ENCODE data around the gene GJC2.
"Not testable (repeated sequence)": the region's sequence is repeated elsewhere in the genome, so short reads cannot be mapped to it uniquely, and the experiment has no call there.

The GJC2 gene

DNA sequence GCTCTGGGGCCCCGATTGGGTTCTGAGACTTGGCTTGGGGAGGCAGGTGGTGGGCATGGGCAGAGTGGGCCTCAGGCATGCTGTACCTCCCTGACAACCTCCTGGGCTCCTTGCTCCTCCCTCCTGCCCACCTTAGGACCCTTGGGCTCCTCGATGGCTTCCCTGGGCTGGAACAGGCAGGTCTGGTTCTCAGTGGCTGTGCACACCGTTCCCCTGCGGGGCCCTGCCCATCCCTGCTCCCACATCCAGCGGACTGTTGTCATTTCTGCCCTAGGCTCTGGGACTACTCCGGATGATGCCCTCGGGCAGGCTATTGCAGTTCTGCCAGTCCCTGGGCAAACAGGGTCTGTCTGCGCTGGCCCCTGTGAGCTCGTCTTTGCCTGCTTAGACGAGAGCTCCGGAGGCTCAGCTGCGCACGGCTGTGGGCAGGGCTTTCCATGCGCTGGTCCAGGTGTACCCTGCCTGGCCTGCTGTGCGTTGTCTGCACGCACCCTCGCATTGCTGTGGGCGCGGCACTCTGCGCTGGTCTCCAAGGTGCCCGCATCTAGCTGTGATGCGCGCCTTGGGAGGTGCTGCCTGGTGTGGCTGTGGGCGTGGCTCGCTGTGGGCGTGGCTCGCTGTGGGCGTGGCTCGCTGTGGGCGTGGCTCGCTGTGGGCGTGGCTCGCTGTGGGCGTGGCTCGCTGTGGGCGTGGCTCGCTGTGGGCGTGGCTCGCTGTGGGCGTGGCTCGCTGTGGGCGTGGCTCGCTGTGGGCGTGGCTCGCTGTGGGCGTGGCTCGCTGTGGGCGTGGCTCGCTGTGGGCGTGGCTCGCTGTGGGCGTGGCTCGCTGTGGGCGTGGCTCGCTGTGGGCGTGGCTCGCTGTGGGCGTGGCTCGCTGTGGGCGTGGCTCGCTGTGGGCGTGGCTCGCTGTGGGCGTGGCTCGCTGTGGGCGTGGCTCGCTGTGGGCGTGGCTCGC, 24.1 kb downstream of the GJC2 start:
- not testable (repeated sequence) for DNase-seq (ENCODE audit: low read depth in 2 of 2)

DNA sequence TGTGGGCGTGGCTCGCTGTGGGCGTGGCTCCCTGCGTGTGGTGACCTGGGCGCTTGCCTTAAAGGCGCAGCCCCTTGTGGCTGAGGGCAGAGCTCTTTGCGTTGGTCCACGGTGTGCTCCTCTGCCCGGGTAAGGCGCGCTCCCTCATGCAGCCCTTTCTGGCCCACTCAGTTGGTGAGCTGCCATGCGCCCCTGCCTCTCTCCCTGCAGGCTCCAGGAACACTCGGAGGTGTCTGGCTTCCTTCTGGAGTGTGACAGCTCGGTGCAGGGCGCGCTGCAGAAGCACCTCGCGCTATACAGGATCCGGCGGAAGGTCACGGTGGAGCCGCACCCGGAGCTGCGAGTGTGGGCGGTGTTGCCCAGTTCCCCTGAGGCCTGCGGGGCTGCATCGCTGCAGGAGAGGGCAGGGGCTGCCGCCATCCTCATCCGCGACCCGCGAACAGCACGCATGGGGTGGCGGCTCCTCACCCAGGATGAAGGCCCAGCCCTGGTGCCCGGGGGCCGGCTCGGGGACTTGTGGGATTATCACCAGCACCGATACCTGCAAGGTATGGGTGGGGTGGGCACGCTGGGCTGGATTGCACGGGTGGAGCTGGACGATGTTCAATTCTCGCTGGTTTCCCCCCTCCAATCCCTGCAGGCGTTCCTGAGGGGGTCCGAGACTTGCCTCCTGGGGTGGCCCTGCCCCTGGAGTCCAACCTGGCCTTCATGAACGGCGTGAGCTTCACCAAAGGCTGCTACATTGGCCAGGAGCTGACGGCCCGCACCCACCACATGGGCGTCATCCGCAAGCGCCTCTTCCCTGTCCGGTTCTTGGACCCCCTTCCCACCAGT, 25.0 kb downstream of the GJC2 start:
- DNase-seq (ENCODE audit: low read depth in 2 of 2): no peak

DNA sequence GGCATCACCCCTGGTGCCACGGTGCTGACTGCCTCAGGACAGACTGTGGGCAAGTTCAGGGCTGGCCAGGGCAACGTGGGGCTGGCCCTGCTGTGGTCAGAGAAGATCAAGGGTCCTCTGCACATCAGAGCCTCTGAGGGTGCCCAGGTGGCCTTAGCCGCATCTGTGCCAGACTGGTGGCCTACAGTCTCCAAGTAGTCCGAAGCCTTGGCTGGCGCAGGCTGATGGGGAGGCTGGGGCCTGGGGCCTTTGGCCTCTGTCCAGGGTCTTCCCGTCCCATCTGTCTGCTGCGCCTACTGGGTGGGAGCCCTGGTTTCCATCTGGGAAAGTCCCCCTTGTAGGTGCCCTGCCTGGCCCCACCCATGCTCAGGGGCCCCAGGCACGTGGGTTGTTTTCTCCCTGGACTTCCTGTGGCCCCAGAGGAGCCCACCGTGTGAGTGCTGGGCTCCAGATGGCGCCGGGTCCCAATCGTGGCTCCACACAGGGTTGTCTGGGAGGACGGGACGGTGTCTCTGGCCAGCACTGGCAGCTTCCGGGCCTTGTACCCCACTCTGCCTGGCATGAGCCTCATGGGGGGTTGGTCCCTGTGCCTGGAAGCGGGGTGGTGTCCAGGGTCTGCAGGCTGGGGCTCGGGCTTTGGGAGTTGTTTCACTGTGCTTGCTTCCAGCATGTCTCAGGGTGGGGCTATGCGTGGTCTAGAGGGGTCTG, 25.7 kb downstream of the GJC2 start:
- no peak for DNase-seq (ENCODE audit: low read depth in 2 of 2)

DNA sequence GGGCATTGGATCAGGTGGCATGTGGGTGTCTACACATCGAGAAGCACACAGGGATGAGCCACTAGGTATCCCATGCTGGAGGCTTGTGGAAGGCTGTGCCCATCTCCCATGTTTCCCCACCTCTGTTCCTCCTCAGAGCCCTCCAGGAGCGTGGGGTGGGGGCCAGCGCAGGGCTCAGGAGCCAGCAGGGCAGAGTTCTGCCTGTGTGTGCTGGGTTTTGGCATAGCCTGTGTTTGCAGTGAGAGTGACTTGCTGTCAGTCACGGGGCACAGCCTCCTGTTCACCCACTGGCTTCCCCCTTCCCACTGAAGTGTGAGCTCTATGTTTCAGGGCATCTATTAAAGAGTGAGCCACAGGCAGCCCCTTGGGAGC, 26.3 kb downstream of the GJC2 start:
- DNase-seq (ENCODE audit: low read depth in 2 of 2): no peak

DNA sequence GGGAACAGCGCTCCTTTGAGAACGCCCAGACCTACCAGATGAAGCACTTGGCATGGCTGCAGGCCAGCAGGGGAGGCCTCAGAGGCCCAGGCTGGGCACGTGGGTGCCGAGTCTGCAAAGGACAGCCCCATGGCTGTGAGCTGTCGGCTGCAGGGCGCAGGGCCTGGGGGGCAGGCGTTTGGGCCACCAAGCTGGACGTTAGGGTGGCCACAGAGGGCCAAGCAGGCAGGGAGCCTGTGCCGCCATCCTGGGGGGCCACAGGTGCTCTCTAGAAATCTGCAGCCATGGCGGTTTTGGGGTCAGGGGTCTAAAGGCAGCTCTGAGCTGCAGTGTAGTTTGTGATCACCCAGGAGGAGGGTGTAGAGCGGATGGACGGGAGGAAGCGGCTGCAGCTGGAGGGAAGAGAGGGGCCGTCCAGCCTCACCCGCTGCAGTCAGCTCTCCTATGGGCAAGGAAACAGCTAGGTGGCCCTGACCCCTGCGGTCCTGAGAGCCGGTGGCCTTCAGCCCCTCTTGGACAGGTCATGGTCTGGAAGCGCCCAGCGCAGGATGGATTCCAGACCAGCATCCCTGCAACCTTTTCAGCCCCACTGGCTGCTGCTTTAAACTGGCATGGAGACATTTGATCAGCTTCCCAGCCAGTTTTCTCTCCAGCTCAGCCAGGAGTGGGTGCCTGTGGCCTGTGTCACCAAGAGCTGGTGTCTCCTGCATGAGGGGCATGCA, 26.9 kb downstream of the GJC2 start:
- no peak for DNase-seq (ENCODE audit: low read depth in 2 of 2)

DNA sequence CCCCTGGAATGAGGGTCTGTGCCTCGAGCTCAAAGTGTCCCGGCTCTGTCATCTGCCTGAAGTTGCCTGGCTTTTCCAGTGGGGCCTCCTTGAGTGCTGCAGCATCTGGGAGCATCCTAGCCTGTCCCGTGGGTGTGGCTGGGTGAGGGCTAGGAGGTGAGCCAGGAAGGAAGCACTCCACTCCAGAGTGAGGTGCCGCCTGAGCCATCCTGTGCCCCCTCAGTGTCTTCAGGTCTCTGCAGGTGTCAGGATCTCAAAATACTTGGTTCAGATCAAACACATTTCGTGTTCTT, 27.4 kb downstream of the GJC2 start:
- no peak for DNase-seq (ENCODE audit: low read depth in 2 of 2)

DNA sequence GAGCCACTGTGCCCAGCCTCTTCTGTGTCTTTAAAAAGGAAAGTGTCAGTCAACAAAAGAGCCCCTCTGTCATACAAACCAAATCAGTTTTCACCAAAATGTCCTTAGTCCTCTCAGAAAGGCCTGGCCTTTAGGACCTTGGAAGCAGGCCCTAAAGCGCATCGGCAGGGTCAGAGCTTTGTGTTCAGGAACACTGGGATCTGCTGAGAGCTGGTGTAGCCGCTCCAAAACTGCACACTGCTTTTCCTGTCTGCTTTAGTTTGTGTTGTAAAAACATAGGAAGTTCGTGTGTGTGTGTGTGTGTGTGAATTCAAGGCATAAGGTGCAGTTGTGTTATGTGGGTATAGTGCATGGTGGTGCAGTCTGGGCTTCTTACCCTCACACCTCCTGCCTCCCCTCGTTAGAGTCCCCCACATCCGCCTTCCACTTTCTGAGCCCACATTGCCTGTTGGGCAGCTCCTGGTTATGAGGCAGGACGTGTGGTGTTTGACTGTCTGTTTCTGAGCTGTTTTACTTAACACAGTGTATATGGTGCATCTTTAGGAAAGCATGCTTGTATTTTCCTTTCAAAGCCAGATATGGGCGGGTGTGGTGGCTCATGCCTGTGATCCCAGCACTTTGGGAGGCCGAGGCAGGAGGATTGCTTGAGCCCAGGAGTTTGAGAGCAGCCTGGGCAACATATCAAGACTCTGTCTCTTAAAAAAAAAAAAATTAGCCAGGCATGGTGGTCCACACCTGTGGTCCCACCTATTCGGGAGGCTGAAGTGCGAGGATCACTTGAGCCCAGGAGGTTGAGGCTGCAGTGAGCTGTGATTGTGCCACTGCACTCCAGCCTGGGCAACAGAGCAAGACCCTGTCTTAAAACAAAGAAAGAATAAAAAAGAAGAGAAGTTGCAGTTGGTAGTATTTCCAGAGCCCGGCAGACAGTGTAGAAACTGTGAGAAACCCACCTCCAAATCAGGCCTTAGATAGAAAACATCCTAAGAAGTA, 28.3 kb downstream of the GJC2 start:
- no peak for DNase-seq (ENCODE audit: low read depth in 2 of 2)

DNA sequence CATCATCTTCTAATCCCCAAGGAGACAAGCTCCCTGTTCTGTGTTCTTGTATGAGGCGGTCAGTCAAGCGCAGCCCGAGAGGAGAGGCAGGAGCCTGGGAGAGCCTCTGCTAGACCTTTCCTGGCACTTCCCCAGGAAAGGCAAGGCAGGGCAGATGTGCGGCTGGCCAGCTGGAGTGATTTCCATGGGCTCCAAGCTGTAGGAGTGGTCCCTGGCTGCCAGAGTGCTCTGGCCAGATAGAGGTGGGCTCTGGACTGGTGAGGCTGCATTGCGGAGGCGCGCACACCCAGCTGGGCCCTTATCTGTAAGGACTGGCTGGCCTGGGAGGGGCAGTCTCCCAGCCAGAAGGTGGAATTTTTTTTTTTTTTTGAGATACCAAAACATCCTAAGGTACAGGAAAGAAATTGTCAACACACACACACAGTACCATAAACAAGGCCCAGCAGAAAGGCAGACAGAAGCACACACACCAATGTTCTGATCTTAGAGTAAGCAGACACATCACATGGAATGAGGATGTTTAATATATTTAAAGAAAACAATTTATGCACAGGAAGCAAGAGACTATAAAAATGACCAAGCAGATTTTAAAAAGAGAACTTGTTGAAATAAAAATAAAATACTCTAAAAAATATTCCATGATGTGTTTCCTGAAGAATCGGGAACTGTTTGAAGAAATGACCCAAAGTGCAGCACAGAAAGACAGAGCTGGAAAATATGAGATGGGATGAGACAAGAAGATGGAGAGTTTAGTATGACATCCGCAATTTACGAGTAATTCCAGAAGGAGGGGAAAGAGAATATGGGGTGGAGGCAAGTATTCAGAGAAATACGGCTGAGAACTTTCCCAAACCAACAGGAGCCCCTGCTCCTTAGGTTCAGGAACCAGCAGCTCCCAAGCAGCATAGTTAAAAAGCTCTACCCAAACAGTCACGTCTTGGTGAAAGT, 29.3 kb downstream of the GJC2 start:
- DNase-seq (ENCODE audit: low read depth in 2 of 2): no peak

DNA sequence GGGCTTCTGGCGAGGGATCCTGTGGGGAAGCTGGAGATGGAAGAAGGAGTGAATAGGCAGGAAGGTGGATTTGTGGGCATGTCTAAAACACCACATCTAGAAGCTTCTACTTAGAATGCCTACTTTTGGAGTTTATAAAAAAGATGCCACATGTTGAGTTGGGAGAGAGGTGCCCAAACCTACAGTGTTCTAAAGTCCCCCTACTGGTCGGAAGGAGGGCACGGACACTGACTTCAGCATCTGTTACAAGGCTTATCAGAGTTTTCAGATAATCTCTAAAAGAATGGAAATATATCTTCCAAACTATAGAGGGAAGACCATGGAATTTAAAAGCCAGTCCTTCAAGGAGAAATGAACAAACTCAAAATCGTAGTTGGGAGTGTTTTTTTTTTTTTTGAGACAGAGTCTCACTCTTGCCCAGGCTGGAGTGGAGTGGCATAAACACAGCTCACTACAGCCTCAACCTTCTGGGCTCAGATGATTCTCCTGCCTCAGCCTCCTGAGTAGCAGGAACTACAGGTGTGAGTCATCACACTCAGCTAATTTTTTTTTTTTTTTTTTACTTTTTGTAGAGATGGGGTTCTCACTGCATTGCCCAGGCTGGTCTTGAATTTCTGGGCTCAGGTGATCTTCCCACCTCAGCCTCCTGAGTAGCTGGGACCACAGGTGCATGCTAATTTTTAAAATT, 30.7 kb downstream of the GJC2 start:
- no peak for DNase-seq (ENCODE audit: low read depth in 2 of 2)

DNA sequence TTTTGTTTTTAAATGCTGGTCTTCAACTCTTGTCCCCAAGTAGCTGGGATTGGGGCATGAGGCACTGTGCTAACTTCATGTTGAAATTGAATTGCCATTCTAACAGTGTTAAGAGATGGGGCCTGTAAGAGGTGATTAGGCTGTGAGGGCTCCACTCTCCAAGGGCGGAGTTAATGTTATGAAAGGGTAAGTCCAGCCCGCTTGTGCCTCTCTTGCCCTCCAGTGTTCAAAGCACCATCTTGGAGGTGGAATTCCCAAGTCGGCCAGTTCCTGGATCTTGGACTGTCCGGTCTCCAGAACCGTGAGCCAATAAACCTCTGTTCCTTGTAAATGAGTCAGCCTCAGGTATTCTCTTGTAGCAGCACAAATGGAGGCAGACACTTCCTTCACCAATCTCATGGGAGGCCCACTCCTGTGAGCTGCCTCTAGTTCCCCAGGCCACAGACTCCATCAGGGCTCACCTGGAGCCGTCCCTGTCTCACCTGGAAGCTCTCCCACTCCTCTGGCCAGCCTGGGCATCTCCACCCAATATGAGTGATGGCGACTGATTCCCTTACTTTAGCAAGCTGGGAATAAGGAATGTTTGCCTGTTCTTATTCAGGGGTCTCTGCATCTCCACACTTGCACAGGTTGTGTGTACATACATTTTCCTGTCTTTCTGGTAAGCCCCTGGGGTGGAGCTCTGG, 31.4 kb downstream of the GJC2 start:
- DNase-seq (ENCODE audit: low read depth in 2 of 2): no peak

DNA sequence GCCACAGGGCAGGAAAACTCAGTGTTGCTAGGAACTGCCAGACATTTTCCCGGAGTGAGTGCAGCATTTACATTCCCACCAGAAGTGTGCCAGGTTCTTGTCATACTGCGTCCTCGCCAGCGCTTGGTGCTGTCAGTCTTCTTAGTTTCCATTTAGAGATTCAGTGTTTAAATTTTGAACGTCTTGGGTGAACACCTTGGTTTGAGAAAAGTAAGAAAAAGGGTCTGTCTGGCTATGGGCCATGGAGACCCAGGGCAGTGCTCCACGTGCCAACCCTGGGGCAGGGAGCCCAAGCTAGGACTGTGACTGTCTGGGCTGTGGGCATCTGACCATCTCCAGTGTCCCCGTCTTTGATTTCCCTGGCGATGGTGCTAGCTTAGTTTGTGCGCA, 31.9 kb downstream of the GJC2 start:
- DNase-seq (ENCODE audit: low read depth in 2 of 2): no peak

DNA sequence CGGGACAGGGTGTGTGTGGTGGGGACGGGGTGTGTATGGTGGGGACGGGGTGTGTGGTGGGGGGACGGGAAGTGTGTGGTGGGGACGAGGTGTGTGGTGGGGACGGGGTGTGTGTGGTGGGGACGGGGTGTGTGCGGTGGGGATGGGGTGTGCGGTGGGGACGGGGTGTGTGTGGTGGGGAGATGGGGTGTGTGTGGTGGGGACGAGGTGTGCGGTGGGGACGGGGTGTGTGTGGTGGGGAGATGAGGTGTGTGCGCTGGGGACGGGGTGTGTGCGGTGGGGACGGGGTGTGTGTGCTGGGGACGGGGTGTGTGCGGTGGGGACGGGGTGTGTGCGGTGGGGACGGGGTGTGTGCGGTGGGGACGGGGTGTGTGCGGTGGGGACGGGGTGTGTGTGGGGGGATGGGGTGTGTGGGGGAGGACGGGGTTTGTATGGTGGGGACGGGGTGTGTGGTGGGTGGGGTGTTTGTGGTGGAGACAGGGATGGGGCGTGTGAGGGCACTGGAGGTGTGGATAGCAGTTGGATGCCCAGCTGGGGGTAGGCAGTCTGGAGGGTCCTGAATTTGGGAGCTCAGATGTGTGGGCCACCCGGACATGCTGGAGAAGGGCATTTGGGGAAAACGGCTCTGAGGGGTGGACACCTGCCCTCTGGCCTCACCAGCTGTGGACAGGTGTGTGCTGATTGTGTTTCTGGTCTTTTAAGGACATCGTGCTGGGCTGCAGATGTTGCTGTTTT, 32.7 kb downstream of the GJC2 start:
- no peak for DNase-seq (ENCODE audit: low read depth in 2 of 2)

DNA sequence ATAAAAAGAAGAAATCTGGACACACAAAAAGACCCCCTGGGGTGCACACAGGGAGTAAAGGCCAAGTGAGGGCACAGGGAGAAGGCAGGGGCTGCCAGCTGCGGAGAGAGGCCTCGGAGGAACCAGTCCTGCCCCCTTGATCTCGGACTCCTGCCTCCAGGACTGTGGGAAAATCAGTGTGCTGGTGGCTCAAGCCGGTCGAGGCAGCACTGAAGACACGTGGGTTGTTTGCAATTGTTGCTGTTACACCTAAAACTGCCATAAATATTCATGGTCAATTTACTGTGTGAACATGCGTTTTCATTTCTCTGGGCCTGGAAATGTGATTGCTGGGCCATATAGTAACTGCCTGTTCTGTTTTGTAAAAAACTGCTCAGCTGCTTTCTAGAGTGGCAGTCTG, 34.4 kb downstream of the GJC2 start:
- DNase-seq (ENCODE audit: low read depth in 2 of 2): no peak

DNA sequence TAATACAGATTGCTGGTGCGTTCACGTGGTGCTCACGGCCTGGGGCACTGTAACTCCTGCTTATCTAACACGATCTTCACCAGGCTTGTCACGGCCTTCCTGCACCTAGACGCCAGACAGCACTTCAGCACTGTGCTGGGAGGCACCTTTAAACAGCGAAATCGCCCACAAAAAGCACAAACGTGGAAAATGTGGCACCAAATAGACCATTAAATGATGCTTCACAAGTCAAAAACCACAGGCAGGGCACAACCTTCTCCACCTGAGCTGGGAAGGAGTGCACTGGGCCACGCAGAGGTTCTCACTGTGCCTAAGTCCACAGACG, 35.9 kb downstream of the GJC2 start:
- no peak for DNase-seq (ENCODE audit: low read depth in 2 of 2)

DNA sequence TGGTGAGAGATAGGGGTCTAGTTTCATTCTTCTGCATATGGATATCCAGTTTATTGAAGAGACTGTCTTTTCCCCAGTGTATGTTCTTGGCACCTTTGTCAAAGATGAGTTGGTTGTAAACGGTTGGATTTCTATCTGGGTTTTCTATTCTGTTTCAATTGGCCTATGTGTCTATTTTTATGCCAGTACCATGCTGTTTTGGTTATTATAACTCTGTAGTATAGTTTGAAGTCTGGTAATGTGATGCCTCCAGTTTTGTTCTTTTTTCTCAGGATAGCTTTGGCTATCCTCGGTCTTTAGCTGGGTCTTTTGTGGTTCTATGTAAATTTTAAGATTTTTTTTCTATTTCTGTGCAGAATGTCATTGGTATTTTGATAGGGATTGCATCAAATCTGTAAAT, 38.5 kb downstream of the GJC2 start:
- not testable (repeated sequence) for DNase-seq (ENCODE audit: low read depth in 2 of 2)

DNA sequence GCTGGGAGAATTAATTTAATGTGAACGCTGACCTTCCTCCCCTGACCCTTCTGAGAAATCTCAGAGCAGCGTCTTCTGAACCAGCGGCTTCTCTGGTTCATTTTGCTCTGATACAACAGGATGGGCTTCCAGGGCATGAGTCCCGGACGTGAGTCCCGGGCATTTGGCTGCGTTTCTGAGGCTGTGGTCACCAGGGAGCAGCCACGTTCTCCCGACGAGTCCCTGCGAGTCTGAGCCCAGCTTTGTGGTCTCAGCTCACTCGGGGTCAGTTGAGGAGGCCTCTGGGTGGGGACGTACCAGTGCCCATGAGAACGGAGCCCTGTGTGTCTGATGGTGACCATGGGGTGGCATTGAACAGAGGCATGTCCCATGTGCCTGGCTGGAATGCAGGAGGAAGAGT, 40.5 kb downstream of the GJC2 start:
- no peak for DNase-seq (ENCODE audit: low read depth in 2 of 2)

DNA sequence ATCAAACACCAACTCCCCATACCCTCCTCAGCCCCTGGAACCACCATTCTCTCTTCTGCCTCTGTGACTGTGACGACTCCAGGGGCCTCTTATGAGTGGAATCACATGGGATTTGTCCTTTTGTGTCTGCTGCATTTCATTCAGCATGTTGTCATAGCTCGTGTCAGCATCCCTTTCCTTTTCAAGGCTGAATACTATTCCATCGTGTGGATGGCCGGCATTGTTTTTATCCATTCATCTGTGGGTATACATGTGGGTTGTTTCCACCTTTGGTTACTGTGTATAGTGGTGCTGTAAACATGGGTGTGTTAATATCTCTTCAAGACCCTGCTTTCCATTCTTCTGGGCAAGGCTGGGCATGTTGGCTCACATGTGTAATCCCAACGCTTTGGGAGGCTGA, 41.0 kb downstream of the GJC2 start:
- no peak for DNase-seq (ENCODE audit: low read depth in 2 of 2)

DNA sequence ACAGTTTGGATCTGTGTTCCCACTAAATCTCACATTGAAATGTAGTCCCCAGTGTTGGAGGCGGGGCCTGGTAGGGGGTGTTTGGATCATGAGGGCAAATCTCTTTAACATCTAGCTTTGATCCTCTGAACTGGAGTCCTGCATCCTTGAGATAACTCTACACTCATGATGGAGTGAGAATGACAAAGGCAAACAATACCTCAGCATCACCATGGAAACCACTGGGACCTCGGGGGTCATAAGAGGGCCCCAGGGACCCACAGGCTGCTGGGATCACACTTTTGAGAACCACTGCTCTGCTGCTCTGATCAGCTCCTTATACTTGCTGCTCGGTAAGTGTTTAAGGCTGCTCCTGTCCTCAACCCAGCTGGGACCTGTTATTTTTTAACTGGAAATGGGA, 44.7 kb downstream of the GJC2 start:
- no peak for DNase-seq (ENCODE audit: low read depth in 2 of 2)
